Measurements from ENCODE around the gene GTPBP10.

DNA sequence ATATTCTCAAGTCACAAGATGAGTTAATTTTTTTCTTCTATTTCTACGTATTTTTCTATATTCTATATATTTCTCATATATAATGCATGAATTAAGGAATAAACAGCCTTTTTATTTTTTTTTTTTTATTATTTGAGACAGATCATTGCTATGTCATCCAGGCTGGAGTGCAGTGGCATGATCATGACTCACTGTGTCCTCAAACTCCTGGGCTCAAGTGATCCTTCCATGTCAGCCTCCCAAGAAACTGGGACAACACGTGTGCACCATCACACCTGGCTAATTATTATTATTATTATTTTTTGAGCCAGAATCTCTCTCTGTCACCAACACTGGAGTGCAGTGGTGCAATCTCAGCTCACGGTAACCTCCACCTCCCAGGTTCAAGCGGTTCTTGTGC, 58.3 kb downstream of the GTPBP10 start:
- TF ChIP-seq, protein P1, sequence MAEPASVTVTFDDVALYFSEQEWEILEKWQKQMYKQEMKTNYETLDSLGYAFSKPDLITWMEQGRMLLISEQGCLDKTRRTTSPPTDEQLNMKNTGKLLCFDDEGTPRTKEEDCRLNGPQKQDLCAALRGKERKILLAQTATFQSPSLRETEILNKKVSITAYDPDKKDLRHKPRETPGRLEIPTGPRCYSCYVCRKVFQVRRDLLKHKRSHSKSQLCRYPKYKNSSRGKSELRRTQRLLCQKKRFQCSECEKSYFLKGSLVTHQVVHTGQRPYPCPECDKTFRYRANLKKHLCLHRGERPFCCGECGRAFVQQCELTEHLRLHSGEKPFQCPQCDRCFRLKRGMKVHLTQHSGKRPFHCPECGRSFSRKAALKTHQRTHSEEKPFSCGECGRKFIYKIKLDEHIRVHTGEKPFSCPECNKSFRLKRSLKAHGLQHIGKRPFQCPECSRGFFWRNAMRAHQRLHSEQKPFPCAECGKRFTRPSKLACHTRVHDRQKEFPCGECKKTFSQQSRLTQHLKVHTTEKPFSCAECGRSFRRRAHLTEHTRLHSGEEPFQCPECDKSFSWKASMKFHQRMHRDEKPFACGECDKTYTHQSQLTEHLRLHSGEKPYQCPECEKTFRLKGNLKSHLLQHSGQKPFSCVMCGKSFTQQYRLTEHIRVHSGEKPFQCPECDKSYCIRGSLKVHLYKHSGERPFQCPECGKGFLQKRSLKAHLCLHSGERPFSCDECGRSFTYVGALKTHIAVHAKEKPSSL (CRISPR knock-in tag; conservative IDR thresholded peaks at IDR 0.05) = no peak
- TF ChIP-seq NFYB (CRISPR knock-in tag; conservative IDR thresholded peaks at IDR 0.05; ENCODE audit: low read depth) (no peak), CREB1 (CRISPR knock-in tag; IDR thresholded peaks at IDR 0.05) (no peak), CREM (CRISPR knock-in tag; IDR thresholded peaks at IDR 0.05) (no peak), FOXK1 (CRISPR knock-in tag; IDR thresholded peaks at IDR 0.05) (no peak), JUN (CRISPR knock-in tag; IDR thresholded peaks at IDR 0.05) (no peak), FOXP1 (CRISPR knock-in tag; IDR thresholded peaks at IDR 0.05; ENCODE audit: borderline replicate concordance) (no peak)
- TF ChIP-seq, protein P2, sequence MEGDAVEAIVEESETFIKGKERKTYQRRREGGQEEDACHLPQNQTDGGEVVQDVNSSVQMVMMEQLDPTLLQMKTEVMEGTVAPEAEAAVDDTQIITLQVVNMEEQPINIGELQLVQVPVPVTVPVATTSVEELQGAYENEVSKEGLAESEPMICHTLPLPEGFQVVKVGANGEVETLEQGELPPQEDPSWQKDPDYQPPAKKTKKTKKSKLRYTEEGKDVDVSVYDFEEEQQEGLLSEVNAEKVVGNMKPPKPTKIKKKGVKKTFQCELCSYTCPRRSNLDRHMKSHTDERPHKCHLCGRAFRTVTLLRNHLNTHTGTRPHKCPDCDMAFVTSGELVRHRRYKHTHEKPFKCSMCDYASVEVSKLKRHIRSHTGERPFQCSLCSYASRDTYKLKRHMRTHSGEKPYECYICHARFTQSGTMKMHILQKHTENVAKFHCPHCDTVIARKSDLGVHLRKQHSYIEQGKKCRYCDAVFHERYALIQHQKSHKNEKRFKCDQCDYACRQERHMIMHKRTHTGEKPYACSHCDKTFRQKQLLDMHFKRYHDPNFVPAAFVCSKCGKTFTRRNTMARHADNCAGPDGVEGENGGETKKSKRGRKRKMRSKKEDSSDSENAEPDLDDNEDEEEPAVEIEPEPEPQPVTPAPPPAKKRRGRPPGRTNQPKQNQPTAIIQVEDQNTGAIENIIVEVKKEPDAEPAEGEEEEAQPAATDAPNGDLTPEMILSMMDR (IDR thresholded peaks at IDR 0.05) = no peak
- TF ChIP-seq, protein P3, sequence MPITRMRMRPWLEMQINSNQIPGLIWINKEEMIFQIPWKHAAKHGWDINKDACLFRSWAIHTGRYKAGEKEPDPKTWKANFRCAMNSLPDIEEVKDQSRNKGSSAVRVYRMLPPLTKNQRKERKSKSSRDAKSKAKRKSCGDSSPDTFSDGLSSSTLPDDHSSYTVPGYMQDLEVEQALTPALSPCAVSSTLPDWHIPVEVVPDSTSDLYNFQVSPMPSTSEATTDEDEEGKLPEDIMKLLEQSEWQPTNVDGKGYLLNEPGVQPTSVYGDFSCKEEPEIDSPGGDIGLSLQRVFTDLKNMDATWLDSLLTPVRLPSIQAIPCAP (CRISPR knock-in tag; IDR thresholded peaks at IDR 0.05) = no peak
- TF ChIP-seq, protein P4, sequence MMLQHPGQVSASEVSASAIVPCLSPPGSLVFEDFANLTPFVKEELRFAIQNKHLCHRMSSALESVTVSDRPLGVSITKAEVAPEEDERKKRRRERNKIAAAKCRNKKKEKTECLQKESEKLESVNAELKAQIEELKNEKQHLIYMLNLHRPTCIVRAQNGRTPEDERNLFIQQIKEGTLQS (CRISPR knock-in tag; conservative IDR thresholded peaks at IDR 0.05) = no peak
- TF ChIP-seq, protein P5, sequence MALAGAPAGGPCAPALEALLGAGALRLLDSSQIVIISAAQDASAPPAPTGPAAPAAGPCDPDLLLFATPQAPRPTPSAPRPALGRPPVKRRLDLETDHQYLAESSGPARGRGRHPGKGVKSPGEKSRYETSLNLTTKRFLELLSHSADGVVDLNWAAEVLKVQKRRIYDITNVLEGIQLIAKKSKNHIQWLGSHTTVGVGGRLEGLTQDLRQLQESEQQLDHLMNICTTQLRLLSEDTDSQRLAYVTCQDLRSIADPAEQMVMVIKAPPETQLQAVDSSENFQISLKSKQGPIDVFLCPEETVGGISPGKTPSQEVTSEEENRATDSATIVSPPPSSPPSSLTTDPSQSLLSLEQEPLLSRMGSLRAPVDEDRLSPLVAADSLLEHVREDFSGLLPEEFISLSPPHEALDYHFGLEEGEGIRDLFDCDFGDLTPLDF (CRISPR knock-in tag; IDR thresholded peaks at IDR 0.05) = no peak
- TF ChIP-seq, protein P6, sequence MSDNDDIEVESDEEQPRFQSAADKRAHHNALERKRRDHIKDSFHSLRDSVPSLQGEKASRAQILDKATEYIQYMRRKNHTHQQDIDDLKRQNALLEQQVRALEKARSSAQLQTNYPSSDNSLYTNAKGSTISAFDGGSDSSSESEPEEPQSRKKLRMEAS (CRISPR knock-in tag; IDR thresholded peaks at IDR 0.05) = no peak
